GM12872 (cell line): ENCODE data around the gene GPS1.

Experiments
- TF ChIP-seq, protein P1 (sequence below): IDR thresholded peaks from 3 replicates; pipeline ENCODE4 v1.5.1; 2011; ENCODE audit warnings: low read depth, mild to moderate bottlenecking, low read length, moderate library complexity; ENCODE audit not compliant: insufficient read depth

The GPS1 gene

GRCh38 chr17:82086941-82087906 lies 35.5 kb downstream of the GPS1 start:
- TF ChIP-seq, protein P1, sequence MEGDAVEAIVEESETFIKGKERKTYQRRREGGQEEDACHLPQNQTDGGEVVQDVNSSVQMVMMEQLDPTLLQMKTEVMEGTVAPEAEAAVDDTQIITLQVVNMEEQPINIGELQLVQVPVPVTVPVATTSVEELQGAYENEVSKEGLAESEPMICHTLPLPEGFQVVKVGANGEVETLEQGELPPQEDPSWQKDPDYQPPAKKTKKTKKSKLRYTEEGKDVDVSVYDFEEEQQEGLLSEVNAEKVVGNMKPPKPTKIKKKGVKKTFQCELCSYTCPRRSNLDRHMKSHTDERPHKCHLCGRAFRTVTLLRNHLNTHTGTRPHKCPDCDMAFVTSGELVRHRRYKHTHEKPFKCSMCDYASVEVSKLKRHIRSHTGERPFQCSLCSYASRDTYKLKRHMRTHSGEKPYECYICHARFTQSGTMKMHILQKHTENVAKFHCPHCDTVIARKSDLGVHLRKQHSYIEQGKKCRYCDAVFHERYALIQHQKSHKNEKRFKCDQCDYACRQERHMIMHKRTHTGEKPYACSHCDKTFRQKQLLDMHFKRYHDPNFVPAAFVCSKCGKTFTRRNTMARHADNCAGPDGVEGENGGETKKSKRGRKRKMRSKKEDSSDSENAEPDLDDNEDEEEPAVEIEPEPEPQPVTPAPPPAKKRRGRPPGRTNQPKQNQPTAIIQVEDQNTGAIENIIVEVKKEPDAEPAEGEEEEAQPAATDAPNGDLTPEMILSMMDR = no peak

DNA sequence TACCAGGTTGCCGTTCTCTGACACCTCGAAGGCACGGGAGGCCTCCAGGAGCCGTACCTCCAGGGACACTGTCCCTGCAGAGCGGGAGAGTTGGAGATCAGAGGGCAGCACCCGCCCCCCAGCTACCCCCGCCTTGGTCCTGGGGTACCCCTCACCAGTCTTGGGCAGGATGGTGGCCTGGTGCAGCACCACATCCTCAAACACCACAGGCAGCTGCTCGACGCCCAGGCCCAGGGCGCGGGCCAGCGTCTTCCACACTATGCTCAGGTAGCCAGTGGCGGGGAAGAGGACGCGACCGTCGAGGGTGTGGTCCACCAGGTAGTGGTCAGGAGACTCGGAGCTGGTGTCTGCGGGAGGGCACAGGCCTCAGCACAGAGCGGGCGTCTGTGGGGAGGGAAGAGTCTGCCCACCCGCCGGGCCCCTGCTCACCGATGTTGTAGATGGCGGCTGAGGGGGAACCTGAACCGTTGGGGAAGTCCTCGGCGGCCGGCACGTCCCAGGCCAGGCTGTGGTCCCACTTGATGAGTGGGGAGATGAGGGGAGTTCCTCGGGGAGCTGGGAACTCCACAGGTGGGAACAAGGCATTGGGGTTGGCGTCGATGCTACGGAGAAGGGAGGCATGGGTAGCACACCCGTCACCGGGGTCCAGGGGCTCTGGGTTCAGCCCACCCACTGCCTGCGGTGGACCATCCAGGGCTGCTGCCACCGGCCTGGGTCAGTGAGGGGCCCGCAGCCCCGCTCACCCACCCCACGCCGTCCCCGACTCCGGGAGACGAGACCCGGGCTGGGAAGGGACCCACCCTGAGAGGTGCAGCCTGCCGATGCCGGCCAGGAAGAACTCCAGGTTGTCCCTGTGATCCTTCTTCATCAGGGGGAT lies 36.5 kb downstream of the GPS1 start:
- TF ChIP-seq, protein P1 = no peak

- TF ChIP-seq, protein P1 = no peak
These were observed 37.4 kb downstream of the GPS1 start for GRCh38 chr17:82088838-82089722.

DNA sequence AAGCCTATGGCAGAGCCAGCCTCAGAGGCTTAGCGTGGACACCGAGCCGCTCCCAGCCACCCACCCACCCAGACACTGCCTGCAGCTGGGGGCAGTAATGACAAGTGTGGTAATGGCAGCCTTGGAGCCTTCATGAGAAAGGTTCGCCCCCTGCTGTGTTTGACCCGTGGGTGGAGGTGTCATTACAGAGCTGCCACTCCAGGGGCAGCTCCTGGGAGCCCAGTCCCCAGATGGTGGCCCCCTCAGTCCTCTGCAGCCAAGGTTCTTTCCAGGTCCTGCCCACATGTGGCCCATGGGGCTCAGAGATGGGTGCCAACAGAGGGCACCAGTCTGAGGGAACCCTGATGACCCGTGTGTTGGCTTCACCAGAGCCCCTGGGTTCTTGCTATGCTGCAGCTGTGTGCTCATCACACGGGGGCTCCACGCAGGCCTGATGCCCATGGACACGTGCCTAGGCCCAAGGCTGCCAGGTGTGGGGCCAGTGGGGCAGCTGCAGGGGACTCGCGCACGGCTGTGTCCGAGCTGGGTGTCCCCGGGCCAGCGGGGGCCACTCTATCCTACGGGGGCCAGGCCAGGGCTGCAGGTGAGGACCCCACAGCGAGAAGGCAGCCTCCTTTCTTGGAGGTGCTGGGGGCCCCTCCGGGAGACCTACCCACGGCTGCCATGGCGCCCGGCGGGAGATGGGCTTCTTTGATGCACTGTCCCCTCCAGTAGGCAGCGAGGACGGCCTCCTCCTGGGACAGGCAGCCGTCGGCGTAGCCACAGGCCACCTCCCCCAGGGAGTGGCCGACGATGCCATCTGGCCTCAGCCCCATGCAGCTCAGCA lies 38.2 kb downstream of the GPS1 start:
- TF ChIP-seq, protein P1 = no peak

DNA sequence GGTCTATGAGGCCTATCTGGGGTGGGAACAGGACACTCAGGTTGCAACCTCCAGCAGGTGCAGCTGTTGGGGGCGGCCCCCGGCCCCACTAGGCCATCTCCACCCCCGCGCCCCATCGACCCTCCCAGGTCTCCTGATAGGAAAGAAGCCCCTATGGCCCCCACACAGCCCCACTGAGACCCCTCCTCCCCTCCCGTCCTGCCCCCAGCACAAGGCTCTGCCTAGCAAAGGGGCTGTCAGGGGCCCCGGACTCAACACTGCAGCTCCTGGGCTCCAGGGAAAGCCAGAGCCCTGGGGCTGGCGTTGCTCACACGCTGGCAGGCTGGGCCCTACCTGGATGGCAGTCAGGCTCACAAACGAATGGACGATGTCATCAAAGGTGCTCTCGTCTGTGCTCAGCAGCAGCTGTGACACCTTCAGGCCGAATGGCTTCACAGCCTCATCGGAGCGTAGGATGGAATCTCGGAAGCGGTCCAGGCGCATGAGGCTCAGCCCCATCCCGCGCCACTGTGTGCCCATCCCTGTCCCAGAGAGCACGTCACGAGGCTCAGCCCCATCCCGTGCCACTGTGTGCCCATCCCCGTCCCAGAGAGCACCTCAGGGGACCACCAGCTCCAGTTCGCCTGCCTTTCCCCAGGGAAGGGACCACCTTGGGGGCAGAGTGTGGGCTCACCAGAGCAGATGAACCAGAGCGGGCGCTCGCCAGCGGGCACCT lies 39.0 kb downstream of the GPS1 start:
- TF ChIP-seq, protein P1 = no peak

DNA sequence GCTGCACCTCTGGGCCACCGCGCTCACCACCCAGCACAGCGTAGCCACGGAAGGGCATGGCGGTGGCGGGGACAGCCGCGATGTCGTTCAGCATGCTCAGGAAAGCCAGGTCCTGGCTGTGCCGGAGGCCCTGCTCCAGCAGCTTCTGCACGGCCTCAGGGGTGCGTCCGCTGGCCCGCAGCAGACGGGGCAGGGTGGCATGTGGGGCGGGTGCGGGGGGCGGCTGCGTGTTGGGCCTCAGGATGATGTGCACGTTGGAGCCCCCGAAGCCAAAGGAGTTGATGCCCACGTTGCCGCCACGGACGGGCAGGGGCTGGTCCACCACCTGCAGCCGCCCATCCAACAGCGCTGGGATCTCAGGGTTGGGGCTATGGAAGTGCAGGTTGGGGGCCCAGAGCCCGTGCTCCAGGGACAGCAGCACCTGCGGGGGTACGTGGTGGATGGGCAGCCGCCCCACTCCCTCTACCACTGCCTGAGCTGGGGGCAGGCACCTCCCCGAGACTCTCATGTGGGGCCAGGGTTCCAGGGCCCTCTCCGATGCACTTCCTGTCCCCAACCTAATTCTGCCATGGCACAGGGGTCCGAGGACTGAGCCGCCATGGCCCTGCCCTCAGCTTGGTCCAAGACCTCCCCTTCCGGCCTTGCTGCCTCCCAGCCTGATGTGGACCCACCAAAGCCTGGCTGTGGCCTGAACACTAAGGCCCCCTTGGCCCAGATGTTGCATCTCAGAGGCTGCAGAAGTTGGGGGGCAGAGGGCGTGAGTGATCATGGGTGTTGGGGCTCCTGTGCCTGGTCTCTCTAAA lies 39.8 kb downstream of the GPS1 start:
- TF ChIP-seq, protein P1 = no peak
